ENCODE data around the gene CPPED1. TPM values are rescaled to one million over a fixed set of nuclear protein-coding genes. Genes with fewer than 3 reads are reported as not detected.

CPPED1 gene
- total and polyA plus RNA-seq, 10 of the 15 experiments (the other 5 are each of a cell fraction or from before 2014, with no cell fraction given): 7.1 to 39.0 (median 16.0) TPM

- TF ChIP-seq ZBTB33 (IDR thresholded peaks at IDR 0.05): no peak
- TF ChIP-seq NR2C2 (IDR thresholded peaks at IDR 0.05; ENCODE audit: borderline replicate concordance, control insufficient read depth, insufficient read length, low read depth): no peak
- TF ChIP-seq ZNF217 (IDR thresholded peaks at IDR 0.05): no peak
- no peak for TF ChIP-seq HDGF (IDR thresholded peaks at IDR 0.05)
- TF ChIP-seq ZBED1 (IDR thresholded peaks at IDR 0.05; ENCODE audit: borderline replicate concordance): peak; percentile 59; the same call in 1 of the 2 replicates
- 0 out of 4 replicates have a peak, but pooled peaks of 1 of the 2 experiments have one; percentile 28 for TF ChIP-seq BHLHE40 (IDR thresholded peaks at IDR 0.05; ENCODE audit: borderline replicate concordance in 1 of 2, low read depth in 2 of 2, low read length in 1 of 2)
- no peak for TF ChIP-seq MLLT1 (IDR thresholded peaks at IDR 0.05)
- TF ChIP-seq PBX3 (IDR thresholded peaks at IDR 0.05; ENCODE audit: insufficient replicate concordance, low read depth, low read length): peak; percentile 12
- no peak for TF ChIP-seq CHD4 (IDR thresholded peaks at IDR 0.05)
- TF ChIP-seq SKIL (IDR thresholded peaks at IDR 0.05; ENCODE audit: low read depth, poor library complexity, severe bottlenecking): no peak
- no peak for TF ChIP-seq SP1 (IDR thresholded peaks at IDR 0.05; ENCODE audit: low read depth, low read length)
- TF ChIP-seq POLR2A (IDR thresholded peaks at IDR 0.05; ENCODE audit: low read depth, low read length): no peak
- no peak for TF ChIP-seq IRF4 (IDR thresholded peaks at IDR 0.05; ENCODE audit: low read depth, low read length)
- no peak for TF ChIP-seq MEF2A (IDR thresholded peaks at IDR 0.05; ENCODE audit: insufficient read depth, low read depth, low read length)
- TF ChIP-seq EP300 (IDR thresholded peaks at IDR 0.05; ENCODE audit: borderline replicate concordance in 1 of 2, control insufficient read depth in 1 of 2, low read depth in 2 of 2, low read length in 2 of 2): 0 out of 4 replicates have a peak, but pooled peaks of 1 of the 2 experiments have one; percentile 38
- no peak for TF ChIP-seq TCF12 (IDR thresholded peaks at IDR 0.05; ENCODE audit: low read depth, low read length)
- no peak for TF ChIP-seq ESRRA (IDR thresholded peaks at IDR 0.05; ENCODE audit: low read length)
- TF ChIP-seq YBX1 (IDR thresholded peaks at IDR 0.05): no peak
- TF ChIP-seq SUZ12 (IDR thresholded peaks at IDR 0.05; ENCODE audit: unreplicated experiment): no peak
- TF ChIP-seq IRF3 (IDR thresholded peaks at IDR 0.05): no peak
- no peak for TF ChIP-seq TCF7 (IDR thresholded peaks at IDR 0.05; ENCODE audit: borderline replicate concordance)
Observed at GRCh38 chr16:12617401-12617819, 186.3 kb downstream of the CPPED1 start (continued).
